ENCODE measurements around the gene GALNT9. TPM values are rescaled to one million over a fixed set of nuclear protein-coding genes. Genes with fewer than 3 reads are reported as not detected.

Gene GALNT9
- total and polyA plus RNA-seq, 2 experiments from 2014 or later, result 3.9 to 4.7 TPM

GRCh38 chr12:132295101-132295526 is 34.3 kb downstream of the GALNT9 start:
- 87% methylated on average over 18 of the region's 18 CpGs for WGBS (ENCODE audit: low lambda C conversion rate, missing lambda C conversion rate)
- no peak for TF ChIP-seq EZH2phosphoT487 (IDR thresholded peaks at IDR 0.05; ENCODE audit: low read depth, severe bottlenecking, unreplicated experiment)
- TF ChIP-seq CTCF (IDR thresholded peaks at IDR 0.05; ENCODE audit: poor library complexity), result no peak
- TF ChIP-seq EZH2 (IDR thresholded peaks at IDR 0.05; ENCODE audit: borderline replicate concordance), result no peak
- no peaks in the 10 kb centered on the region for H3K36me3 ChIP-seq (replicated peaks; ENCODE audit: insufficient read depth, low read depth)
- no peaks in the 10 kb centered on the region for H4K20me1 ChIP-seq (ENCODE audit: insufficient read depth, poor library complexity, severe bottlenecking)
- no peaks in the 10 kb centered on the region for H3K9me2 ChIP-seq (replicated peaks; ENCODE audit: insufficient read depth)
- DNase-seq (ENCODE audit: low spot score), result no peak
- no peak overlapping the region for H3K4me2 ChIP-seq
- peaks cover 28% of the 10 kb centered on the region for H3K27me3 ChIP-seq
- no peak overlapping the region for H2AFZ ChIP-seq
- no peak overlapping the region for H3K4me3 ChIP-seq
- no peaks in the 10 kb centered on the region for H3K79me2 ChIP-seq
- no peak overlapping the region for H3K27ac ChIP-seq
- no peaks in the 10 kb centered on the region for H3K4me1 ChIP-seq (ENCODE audit: insufficient read depth)
- no peaks in the 10 kb centered on the region for H3K9me3 ChIP-seq (ENCODE audit: low read depth)

- WGBS (ENCODE audit: low lambda C conversion rate, missing lambda C conversion rate), result 77% methylated on average over 19 of the region's 24 CpGs
- Histone ChIP-seq H3K36me3 (replicated peaks; ENCODE audit: insufficient read depth, low read depth) (no peaks in the 10 kb centered on the region), H3K4me3 (no peak overlapping the region), H3K79me2 (no peaks in the 10 kb centered on the region), H3K9me3 (ENCODE audit: low read depth) (no peaks in the 10 kb centered on the region), H2AFZ (no peak overlapping the region), H3K27me3 (peaks cover 33% of the 10 kb centered on the region), H3K9me2 (replicated peaks; ENCODE audit: insufficient read depth) (no peaks in the 10 kb centered on the region), H4K20me1 (ENCODE audit: insufficient read depth, poor library complexity, severe bottlenecking) (no peaks in the 10 kb centered on the region), H3K4me1 (ENCODE audit: insufficient read depth) (no peaks in the 10 kb centered on the region), H3K27ac (no peak overlapping the region), H3K4me2 (no peak overlapping the region)
- TF ChIP-seq EZH2phosphoT487 (IDR thresholded peaks at IDR 0.05; ENCODE audit: low read depth, severe bottlenecking, unreplicated experiment) (no peak), EZH2 (IDR thresholded peaks at IDR 0.05; ENCODE audit: borderline replicate concordance) (no peak), CTCF (IDR thresholded peaks at IDR 0.05; ENCODE audit: poor library complexity) (no peak)
- no peak for DNase-seq (ENCODE audit: low spot score)
Observed at GRCh38 chr12:132294121-132295034, 35.0 kb downstream of the GALNT9 start.

- Histone ChIP-seq H2AFZ (no peak overlapping the region), H3K4me2 (no peak overlapping the region), H3K9me2 (replicated peaks; ENCODE audit: insufficient read depth) (no peaks in the 10 kb centered on the region), H3K36me3 (replicated peaks; ENCODE audit: insufficient read depth, low read depth) (no peaks in the 10 kb centered on the region), H4K20me1 (ENCODE audit: insufficient read depth, poor library complexity, severe bottlenecking) (no peaks in the 10 kb centered on the region), H3K27ac (no peak overlapping the region), H3K4me1 (ENCODE audit: insufficient read depth) (no peaks in the 10 kb centered on the region), H3K4me3 (no peak overlapping the region), H3K9me3 (ENCODE audit: low read depth) (no peaks in the 10 kb centered on the region), H3K79me2 (no peaks in the 10 kb centered on the region), H3K27me3 (peaks cover 46% of the 10 kb centered on the region)
- WGBS (ENCODE audit: low lambda C conversion rate, missing lambda C conversion rate), result 93% methylated on average over 31 of the region's 33 CpGs
- no peak for TF ChIP-seq CTCF (IDR thresholded peaks at IDR 0.05; ENCODE audit: poor library complexity)
- TF ChIP-seq EZH2phosphoT487 (IDR thresholded peaks at IDR 0.05; ENCODE audit: low read depth, severe bottlenecking, unreplicated experiment), result no peak
- TF ChIP-seq EZH2 (IDR thresholded peaks at IDR 0.05; ENCODE audit: borderline replicate concordance), result no peak
- no peak for DNase-seq (ENCODE audit: low spot score)
Observed at GRCh38 chr12:132292328-132293319, 36.8 kb downstream of the GALNT9 start.

All from hepatocyte (in vitro differentiated cells).